Ovary (tissue), 9 donors: ENCODE results near the gene ATP6AP1. TPM values are rescaled to one million over a fixed set of nuclear protein-coding genes. Genes with fewer than 3 reads are reported as not detected.

Experiments used
- DNase-seq, 5 donors: peaks; one replicate each; pipeline ENCODE4 v3.0.0-alpha.2; 2019 to 2020
- H3K27ac ChIP-seq, 2 donors: fragments of 200-600 bp; one replicate each; pipeline versions ENCODE4 v1.5.1 to v1.8.0; 2019 to 2022
- H3K27me3 ChIP-seq: fragments of 200-600 bp; one replicate; pipeline ENCODE4 v1.8.0; 2022
- H3K36me3 ChIP-seq: fragments of 200-600 bp; sonication (generic); one replicate; pipeline ENCODE4 v1.5.1; 2019
- H3K4me1 ChIP-seq: one replicate; pipeline ENCODE4 v1.8.1; 2013; ENCODE audit warnings: mild to moderate bottlenecking, moderate library complexity; ENCODE audit not compliant: insufficient read depth
- H3K4me3 ChIP-seq: fragments of 200-600 bp; sonication (generic); one replicate; pipeline ENCODE4 v1.5.1; 2017
- H3K9me3 ChIP-seq, 2 donors: fragments of 200-600 bp in 1 of 2; sonication (generic) in 1 of 2; one replicate each; pipeline versions ENCODE4 v1.5.1 to v1.8.1; 2013 to 2019; ENCODE audit warnings: mild to moderate bottlenecking in 1 of 2, moderate library complexity in 1 of 2
- CTCF ChIP-seq, 3 donors: fragments of 450-650 bp in 2 of 3; fragments of 200-600 bp in 1 of 3; IDR thresholded peaks; one replicate each; pipeline versions ENCODE4 v1.5.1 to v1.8.0; 2016 to 2022; ENCODE audit warnings: antibody characterized with exemption in 3 of 3, mild to moderate bottlenecking in 1 of 3
- EP300 ChIP-seq: sonication (generic); formaldehyde crosslinking; IDR thresholded peaks from one replicate; pipeline ENCODE4 v1.6.1; 2017; ENCODE audit warnings: antibody characterized with exemption
- POLR2A ChIP-seq: fragments of 450-650 bp; IDR thresholded peaks from one replicate; pipeline ENCODE4 v1.6.1; 2017; ENCODE audit warnings: antibody characterized with exemption, mild to moderate bottlenecking, moderate library complexity
- WGBS, 3 donors: extraction: QIAGEN DNeasy Blood & Tissue Kit in 1 of 3; methylation state at CpG; one replicate each; pipeline versions ENCODE4 v1.1.5 to v1.1.7; 2013 to 2017; 5-methylcytosine and 5-hydroxymethylcytosine counted together
- intact Hi-C, 4 donors: fragments of 100-400 bp; cut with DNase I; formaldehyde crosslinking; loops; one replicate each; pipeline versions ENCODE4 v1.11.0 to v1.15.1; 2022 to 2023
- polyA plus RNA-seq, 2 donors: library from polyadenylated mRNA; stranded (reverse); fragments of 200-250 nt in 1 of 2; fragments of 350-450 nt in 1 of 2; fragmentation: Illumina TruSeq in 1 of 2; extraction: RNeasy Lipid Tissue Mini Kit (QIAGEN cat#74804) in 1 of 2; gene quantifications; one replicate each; pipeline ENCODE4 v1.2.3, GENCODE V29; 2013 to 2014
- total RNA-seq, 7 donors: library from RNA; depleted of rRNA in 2 of 7; stranded (reverse); fragments of >200 nt in 2 of 7; fragmentation: NEBNext Ultra II Directional in 3 of 7; extraction: Animal tissue kit (Norgen Biotek cat#: 25700) in 3 of 7; gene quantifications; one replicate each; pipeline versions ENCODE4 v1.1.0 to v1.2.4, GENCODE V29; 2016 to 2023
- donor health status: DM: no; HTN: no; CAD: no; lungs with moderate emphysema.
- donor health status: DM: no; HTN: no; CAD: no.
- donor health status: Bipolar disorder and iron deficiency.
- donor health status: DM: yes; HTN: yes; CAD: no.
- donor health status: DM: no; HTN: no; CAD: no.
- donor health status: DM: yes; HTN: yes; CAD: no.

Gene ATP6AP1
- total and polyA plus RNA-seq, 9 donors, result 29.6 to 77.8 (median 58.6) TPM

DNA sequence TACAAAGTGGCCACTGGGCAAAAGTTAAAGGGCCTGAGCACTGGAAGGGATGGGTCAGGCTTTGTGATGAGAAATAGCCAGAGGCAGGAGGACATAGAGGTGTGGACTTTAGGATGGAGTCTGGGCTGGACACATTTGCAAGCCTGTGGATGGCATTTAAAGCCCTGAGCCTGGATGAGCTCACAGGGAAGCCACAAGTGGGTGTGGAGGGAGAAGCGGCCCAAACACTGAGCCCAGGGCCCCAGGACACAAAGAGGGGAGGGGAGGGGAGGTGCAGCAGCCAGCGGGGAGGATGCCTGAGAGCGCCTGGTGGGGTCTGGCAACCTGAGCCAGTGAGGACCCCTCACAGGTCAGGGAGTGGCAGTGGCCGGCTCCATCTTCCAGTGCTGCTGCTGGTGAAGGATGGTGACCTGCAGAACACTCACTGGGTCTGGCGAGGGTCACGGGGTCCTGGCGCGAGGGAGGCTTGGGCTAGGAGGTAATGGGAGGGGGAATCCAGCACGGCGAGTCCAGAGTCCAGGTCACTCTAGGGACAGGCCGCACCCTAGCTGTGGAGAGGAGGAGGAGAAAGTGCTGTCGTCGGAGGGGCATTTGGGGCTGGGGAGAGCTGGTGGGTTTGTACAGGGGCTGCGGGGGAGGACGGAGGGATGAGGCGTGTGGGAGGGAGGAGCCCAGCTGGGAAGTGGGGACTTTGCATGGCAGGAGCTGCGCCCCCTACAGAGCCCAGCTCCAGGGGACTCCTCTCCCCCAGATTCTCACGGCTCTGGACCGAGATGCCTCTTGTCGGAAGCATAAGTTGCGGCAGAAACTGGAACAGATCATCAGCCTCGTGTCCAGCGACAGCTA lies 43.6 kb downstream of the ATP6AP1 start:
- Histone ChIP-seq H3K9me3 (no peaks in the 10 kb centered on the region), H3K36me3 (no peaks in the 10 kb centered on the region), H3K27me3 (no peaks in the 10 kb centered on the region), H3K4me1 (no peaks in the 10 kb centered on the region), H3K4me3 (no peak overlapping the region), H3K27ac (no peak overlapping the region)
- TF ChIP-seq EP300 (no peak), POLR2A (no peak), CTCF (IDR thresholded peaks at IDR 0.05) (no peak)
- intact Hi-C loops, result no loop called here
- WGBS, 3 donors, result 75 to 83% (median 83%) methylated on average over 22 to 23 of the region's 23 CpGs
- peak in 1 of 5 donors; percentile 19 for DNase-seq

DNA sequence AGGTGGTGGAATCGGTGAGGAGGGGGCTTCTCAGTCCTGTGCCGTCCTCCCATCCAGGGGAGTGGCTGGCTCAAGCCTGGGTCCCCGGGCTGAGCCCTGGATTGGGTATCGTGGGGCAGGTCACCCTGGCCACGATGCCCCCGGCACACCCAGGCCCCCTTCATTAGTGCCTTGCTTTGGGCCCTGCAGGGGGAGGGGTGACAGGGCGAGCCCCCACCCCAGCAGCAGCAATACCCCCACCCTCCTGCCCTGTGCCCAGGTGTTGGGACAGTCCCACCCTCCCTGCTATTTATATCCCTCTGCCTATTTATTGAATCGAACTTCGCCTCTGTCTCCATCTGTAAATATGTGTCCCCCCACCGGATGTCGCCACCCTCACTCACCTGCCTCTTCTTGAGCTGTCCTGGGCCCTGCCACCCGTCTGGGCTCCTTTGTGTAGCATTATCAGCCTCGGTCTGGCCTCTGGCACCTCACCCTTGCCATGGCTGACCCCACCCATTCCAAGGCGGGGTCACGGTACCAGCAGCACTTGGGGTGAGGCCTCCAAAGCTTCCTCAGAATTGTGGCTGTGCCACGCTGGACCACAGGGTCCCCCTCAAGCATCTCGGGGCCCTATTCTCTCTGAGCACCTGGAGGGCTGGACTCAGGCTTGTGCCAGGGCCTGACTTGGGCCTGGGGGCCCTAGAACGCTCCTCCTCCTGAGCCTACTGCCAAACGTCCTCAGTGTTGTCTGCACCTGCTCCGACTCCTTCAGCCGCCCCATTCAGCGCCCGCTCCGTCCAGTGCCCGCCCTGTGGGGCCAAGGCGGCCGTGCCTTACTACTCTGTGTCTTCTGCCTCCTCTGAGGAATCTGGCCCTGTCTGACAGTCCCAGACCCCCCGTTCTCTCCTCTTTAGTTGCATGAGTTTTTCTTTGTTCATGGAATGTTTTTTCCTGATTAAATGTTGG lies 44.5 kb downstream of the ATP6AP1 start:
- Histone ChIP-seq H3K36me3 (no peaks in the 10 kb centered on the region), H3K4me3 (no peak overlapping the region), H3K27ac (no peak overlapping the region), H3K9me3 (no peaks in the 10 kb centered on the region), H3K27me3 (no peaks in the 10 kb centered on the region), H3K4me1 (peaks cover under 1% of the 10 kb centered on the region)
- intact Hi-C loops, result no loop called here
- no peak for DNase-seq
- TF ChIP-seq POLR2A, result no peak
- no peak for TF ChIP-seq CTCF (IDR thresholded peaks at IDR 0.05)
- no peak for TF ChIP-seq EP300
- WGBS, 3 donors, result 73 to 77% (median 76%) methylated on average over 28 of the region's 28 CpGs

GRCh38 chrX:154473683-154474082 lies 45.2 kb downstream of the ATP6AP1 start:
- TF ChIP-seq CTCF (IDR thresholded peaks at IDR 0.05), result no peak
- TF ChIP-seq EP300, result no peak
- no peak for TF ChIP-seq POLR2A
- 69 to 72% (median 70%) methylated on average over 7 of the region's 7 CpGs for WGBS, 3 donors
- intact Hi-C loops, result no loop called here
- no peaks in the 10 kb centered on the region for H3K9me3 ChIP-seq
- no peaks in the 10 kb centered on the region for H3K27me3 ChIP-seq
- no peaks in the 10 kb centered on the region for H3K36me3 ChIP-seq
- peaks cover 3% of the 10 kb centered on the region for H3K4me1 ChIP-seq
- H3K4me3 ChIP-seq, result no peak overlapping the region
- no peak for DNase-seq
- no peak overlapping the region for H3K27ac ChIP-seq

- intact Hi-C loops, result no loop called here
- Histone ChIP-seq H3K27ac (no peak overlapping the region), H3K9me3 (no peaks in the 10 kb centered on the region), H3K4me3 (no peak overlapping the region), H3K27me3 (no peaks in the 10 kb centered on the region), H3K4me1 (peaks cover 3% of the 10 kb centered on the region), H3K36me3 (no peaks in the 10 kb centered on the region)
- WGBS, 3 donors, result 82 to 87% (median 85%) methylated on average over 8 of the region's 8 CpGs
- TF ChIP-seq CTCF (IDR thresholded peaks at IDR 0.05), result no peak
- no peak for TF ChIP-seq EP300
- TF ChIP-seq POLR2A, result no peak
- peak in 1 of 5 donors; percentile 22 for DNase-seq
These were observed 48.3 kb downstream of the ATP6AP1 start for GRCh38 chrX:154476821-154477220.
